Caki2 (cell line): ENCODE measurements around the gene TMEM200B. TPM values are rescaled to one million over a fixed set of nuclear protein-coding genes. Genes with fewer than 3 reads are reported as not detected.
"Not testable (repeated sequence)": the region's sequence is repeated elsewhere in the genome, so short reads cannot be mapped to it uniquely, and the experiment has no call there.

Experiments
- DNase-seq: peaks from one replicate; pipeline ENCODE4 v3.0.0-alpha.2; 2015; ENCODE audit warnings: low read depth
- in situ Hi-C: cut with HindIII; loops from 2 replicates; pipeline ENCODE4 v1.10.0; 2016; ENCODE audit warnings: low sequenced_read_pairs, low pct_unique_long_range_greater_than_20kb, mixed read lengths
- total RNA-seq: library from RNA; depleted of rRNA; stranded (reverse); fragments of >200 nt; shearing (Covaris generic); gene quantifications from 2 replicates; pipeline ENCODE4 v1.2.3, GENCODE V29; 2014; ENCODE audit warnings: low replicate concordance

TMEM200B gene
- total RNA-seq, 1 experiment from 2014 or later = 23.9 TPM

DNA sequence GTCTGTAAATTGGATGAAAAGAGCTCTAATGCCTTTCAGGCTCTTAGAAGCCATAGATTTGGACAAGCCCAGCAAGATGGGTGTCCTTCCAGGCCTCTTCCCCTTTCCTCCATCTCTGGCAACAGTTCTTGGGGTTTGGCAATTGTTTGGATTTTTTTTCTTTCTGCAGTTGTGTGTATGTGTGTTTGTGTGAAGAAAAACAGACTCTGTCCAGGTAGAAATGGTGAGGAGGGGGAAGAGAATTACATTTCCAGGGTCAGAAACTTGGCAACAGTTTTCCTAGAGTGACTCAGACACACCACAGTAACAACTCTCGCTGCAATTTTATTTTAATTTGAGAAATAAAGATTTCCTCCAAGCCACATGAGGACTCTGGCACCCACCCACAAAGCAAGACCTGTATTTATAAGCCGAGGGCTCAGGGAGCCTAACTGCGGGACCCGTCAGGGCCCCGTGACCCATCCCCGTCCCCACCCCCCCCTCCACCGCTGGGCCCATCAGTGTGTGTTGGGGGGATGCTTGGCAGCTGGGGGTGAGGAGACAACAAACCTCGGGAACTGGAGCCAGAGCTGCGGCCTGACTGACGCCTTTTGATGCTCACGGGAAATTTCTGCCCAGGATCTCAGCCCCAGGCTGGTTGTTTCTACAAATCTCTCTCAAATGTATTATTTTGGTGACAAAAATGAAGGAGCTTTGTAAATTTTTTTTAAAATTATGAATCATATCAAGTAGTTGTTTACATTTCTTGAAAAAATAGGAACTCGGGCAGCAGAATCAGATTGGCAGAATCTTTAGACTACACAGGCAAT, 4.4 kb downstream of the TMEM200B start:
- in situ Hi-C loops = no loop called here
- DNase-seq = no peak

GRCh38 chr1:29117381-29117780, 6.3 kb downstream of the TMEM200B start:
- DNase-seq = no peak
- in situ Hi-C loops = no loop called here

- no peak for DNase-seq
- in situ Hi-C loops = no loop called here
These were observed 9.0 kb downstream of the TMEM200B start for GRCh38 chr1:29114654-29115053.

GRCh38 chr1:29113413-29114117, 10.1 kb downstream of the TMEM200B start:
- in situ Hi-C loops = no loop called here
- no peak for DNase-seq

DNA sequence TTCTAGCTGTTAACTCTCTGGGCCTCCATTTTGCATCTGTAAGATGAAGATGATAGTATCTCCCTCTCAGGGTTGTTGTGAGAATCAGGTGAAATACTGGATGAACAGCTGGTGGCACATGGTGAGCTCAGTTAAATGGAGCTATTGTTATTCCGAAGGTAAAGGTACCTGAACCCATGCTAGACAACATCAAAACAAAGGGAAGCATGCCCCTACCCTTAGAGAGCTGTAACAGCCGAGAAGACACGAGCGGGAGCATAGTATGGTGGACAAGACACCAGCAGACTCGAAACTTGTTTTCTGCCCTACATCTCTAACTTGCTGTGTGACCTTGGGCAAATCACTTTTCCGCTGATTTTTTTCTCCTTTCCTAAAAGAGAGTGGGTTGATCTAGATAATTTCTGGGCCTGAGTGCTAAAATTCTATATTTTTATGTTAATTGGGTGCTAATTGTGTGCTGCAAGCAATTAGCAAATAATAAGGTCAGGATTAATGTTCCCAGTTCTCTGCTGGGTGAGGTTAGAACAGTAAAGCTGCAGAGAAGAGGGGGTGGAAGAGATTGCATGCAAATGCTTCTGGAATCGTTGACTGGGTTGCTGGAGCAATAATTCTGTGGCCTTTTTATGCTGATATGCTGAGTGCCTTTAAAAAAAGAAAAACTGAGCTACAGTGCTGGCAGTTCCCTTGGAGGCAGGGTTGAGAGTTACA, 10.8 kb downstream of the TMEM200B start:
- in situ Hi-C loops = no loop called here
- DNase-seq = no peak

DNA sequence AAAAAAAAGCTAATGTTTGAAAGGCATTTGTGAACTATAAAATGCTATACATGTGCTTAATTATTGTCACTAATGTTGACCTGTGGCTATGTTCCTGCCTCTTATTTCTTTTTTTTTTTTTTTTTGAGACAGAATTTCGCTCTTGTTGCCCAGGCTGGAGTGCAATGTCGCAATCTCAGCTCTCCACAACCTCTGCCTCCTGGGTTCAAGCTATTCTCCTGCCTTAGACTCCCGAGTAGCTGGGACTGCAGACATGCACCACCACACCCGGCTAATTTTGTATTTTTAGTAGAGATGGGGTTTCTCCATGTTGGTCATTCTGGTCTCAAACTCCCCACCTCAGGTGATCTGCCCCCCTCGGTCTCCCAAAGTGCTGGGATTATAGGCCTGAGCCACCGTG, 15.7 kb downstream of the TMEM200B start:
- DNase-seq, in situ Hi-C loops: not testable (repeated sequence)

DNA sequence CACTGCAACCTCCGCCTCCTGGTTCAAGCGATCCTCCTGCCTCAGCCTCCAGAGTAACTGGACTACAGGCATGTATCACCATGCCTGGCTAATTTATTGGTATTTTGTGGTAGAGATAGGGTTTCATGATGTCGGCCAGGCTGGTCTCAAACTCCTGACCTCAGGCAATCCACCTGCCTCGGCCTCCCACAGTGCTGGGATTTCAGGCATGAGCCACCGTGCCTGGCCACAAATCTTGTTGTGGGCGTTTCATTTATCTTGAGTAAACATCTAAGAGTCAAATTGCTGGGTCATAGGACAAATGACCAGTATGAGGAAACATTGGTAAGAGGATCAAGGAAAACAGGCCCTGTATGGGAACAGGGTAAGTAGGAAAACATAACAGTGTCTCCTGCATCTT, 17.9 kb downstream of the TMEM200B start:
- in situ Hi-C loops = no loop called here

GRCh38 chr1:29100487-29100886, 23.2 kb downstream of the TMEM200B start:
- in situ Hi-C loops = no loop called here
- DNase-seq = no peak

More for the DNA sequence above, 17.9 kb downstream of the TMEM200B start:
- DNase-seq = peak; percentile 73

- no peak for DNase-seq
- in situ Hi-C loops = no loop called here
These were observed 24.4 kb downstream of the TMEM200B start for GRCh38 chr1:29099286-29099685.

DNA sequence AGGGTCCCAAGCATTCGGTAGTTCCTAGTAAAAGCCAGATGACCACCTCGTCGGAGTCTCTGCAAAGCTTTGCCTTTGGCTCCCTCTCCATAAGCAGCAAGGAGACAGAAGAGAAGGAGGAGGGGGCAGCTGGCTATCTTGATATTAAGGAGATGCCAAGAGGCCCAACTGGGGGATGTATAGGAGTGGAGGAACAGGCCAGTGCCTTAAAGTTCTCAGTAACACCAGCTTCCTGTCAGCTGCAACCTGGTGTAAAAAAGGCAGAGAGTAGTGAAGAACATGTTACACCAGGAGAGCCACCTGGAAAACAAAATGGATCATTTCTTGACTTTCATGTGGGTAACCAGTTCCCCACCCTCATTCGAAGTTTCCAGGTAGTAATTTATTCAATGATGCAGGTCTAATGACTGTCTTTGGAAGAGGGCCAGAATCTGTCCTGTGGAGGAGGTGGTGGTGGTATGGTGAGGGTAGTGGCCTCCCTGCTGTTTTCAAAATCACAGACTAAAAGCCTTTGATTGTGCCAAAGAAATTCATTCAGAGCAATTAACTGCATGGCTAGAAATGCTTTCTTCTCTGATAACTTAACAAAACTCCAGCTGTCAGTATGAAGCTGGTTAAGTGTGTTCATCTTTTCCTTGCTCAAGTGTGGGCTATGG, 27.3 kb downstream of the TMEM200B start:
- in situ Hi-C loops = no loop called here
- no peak for DNase-seq

DNA sequence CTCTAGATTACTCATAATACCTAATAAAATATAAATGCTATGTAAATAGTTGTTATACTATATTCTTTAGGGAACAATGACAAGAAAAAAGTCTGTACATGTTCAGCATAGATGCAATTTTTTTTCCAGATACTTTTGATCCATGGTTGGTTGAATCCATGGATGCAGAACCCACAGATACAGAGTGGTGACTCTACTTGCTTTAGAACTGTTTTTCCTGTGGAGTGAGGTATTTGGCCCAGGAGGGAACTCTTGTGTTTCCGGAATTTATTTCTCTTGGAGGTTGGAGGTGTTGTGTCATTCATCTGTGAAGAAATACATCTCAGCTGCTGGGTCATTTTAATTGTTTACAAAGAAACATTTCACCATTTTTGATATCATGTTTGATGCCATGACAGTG, 28.7 kb downstream of the TMEM200B start:
- in situ Hi-C loops = no loop called here
- no peak for DNase-seq

- peak; percentile 37 for DNase-seq
- in situ Hi-C loops = no loop called here
These were observed 29.3 kb downstream of the TMEM200B start for GRCh38 chr1:29094433-29094832.

DNA sequence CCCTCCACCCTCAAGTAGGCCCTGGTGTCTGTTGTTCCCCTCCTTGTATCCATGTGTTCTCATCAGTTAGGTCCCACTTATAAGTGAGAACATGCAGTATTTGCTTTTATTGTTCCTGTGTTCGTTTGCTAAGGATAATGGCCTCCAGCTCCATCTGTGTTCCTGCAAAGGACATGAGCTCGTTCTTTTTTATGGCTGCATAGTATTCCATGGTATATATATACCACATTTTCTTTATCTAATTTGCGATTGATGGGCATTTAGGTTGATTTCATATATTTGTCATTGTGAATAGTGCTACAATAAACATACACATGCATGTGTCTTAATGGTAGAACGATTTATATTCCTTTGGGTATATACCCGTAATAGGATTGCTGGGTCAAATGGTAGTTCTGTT, 31.0 kb downstream of the TMEM200B start:
- in situ Hi-C loops, DNase-seq: not testable (repeated sequence)

DNA sequence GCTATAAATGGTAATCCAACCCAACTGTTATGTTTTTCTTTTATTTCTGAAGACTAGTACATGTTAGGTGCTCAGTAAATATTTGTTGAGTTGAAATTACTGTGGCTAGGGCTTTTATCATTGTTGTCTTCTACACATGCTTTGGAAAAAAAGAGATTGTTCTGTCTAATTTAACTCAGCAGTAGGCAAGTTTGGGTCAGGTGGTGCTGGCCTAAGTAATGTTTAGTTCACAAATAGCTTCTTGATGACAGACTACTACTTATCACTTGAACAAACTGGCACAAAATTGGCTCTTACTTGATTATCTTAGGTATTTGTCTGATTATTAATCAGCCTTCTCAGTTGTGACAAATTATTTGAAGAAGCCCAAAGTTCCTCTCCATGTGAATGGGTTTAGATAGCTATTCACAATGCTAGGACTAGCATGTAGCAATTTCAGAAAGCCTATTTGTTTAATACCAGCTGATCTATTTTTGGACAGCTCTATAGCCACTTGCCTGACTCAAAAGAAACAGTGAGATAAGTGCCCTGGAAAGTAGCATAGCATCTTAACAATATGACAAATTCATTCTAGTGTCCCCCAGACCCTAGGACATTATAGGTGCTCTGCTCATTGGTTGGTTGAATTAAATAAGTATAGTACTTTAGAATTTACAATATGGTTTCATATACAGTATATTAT, 32.6 kb downstream of the TMEM200B start:
- DNase-seq = no peak
- in situ Hi-C loops = no loop called here

GRCh38 chr1:29084196-29084521, 39.5 kb downstream of the TMEM200B start:
- in situ Hi-C loops = no loop called here
- DNase-seq = no peak

DNA sequence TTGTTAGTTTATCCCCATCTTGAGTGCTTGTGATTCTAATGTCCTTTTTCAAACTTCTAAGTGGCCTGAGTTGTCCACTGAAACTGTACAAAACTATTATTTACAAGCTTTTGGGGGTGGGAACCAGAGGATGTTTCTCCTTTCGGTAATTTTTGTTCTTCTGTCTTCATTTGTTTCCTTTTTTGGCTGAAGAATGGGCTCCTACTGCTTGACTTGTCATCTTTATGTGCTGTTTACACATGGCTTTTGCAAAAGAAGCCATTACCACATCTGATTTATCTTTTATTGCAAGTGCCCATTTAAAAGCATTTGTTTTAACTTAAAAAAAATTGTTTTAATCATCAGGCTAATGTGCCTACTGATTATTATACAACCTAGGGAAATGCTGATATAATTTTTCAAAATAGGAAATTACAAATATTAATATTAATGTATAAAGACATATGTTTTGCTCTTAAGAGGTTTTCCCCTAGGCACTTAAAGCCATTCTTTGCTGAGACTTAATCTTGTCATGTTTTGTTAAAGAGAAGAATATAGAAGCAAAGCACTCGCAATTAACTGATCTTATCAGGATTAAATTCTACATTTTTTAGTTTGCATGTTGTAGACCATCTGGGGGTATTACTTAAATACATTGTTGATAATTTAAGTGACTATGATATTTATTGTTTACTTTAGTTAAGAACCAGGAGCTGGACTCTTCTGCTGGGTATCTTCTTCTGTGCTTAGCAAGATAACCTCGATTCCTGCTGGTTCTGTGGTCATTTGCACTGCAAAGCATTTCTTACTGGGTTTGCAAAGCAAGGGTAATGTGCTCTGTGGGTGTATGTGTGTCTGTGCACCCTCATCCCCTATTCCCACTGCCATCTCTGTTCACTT, 40.1 kb downstream of the TMEM200B start:
- no peak for DNase-seq
- in situ Hi-C loops = no loop called here

DNA sequence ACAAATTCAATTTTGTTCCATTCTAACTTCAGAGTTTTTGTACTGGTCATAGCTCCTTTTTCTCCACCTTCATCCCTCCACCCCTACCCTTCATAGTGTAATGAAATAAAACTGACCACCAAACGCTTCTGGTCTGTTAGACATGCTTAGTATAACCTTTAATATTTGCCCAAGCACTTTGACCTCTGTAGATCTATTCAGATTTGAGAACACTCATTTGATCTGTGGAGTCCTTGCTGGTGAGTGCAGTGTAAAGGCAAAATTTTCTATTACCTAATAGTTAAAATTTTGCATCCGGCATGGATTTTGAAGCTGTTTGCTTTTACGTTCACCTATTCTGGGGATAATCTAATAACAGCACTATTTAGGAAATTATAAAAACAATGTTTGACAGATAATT, 41.2 kb downstream of the TMEM200B start:
- no peak for DNase-seq
- in situ Hi-C loops = no loop called here
